ENCODE measurements around the gene OIT3.
"Not testable (repeated sequence)": the region's sequence is repeated elsewhere in the genome, so short reads cannot be mapped to it uniquely, and the experiment has no call there.

The OIT3 gene

GRCh38 chr10:72893136-72893798 lies at the start of gene OIT3:
TSS of gene OIT3 (plus strand) at chr10:72893739. CDS start at chr10:72893799, 60 bp downstream.
- no peak for FAIRE-seq

- FAIRE-seq = no peak
Observed at GRCh38 chr10:72846238-72846637, 47.3 kb upstream of the OIT3 start.

GRCh38 chr10:72847681-72848080 lies 45.9 kb upstream of the OIT3 start:
- FAIRE-seq = no peak

- FAIRE-seq = no peak
Observed at GRCh38 chr10:72850861-72851260, 42.7 kb upstream of the OIT3 start.

- FAIRE-seq = no peak
Observed at GRCh38 chr10:72851509-72851908, 42.0 kb upstream of the OIT3 start.

DNA sequence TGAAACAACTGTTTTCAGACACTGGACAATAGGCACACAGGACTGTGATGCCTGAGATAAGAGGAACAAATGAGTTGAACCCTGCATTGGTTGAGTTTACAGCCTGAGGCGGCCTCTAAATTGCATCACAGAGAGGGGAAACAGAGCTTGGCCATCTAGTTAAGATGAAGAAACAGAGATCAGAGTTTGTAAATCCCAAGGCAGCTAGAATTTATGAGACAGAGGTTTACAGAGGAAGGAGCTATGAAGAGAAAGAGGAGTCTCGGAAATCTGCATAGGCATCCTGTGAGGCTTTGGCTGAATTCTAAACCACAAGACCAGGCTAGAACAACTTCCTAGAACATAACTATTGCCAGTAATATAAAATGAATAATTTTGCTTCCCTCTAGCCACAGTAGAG lies 41.0 kb upstream of the OIT3 start:
- FAIRE-seq = no peak

GRCh38 chr10:72855129-72855528 lies 38.4 kb upstream of the OIT3 start:
- no peak for FAIRE-seq

GRCh38 chr10:72855790-72856189 lies 37.7 kb upstream of the OIT3 start:
- no peak for FAIRE-seq

DNA sequence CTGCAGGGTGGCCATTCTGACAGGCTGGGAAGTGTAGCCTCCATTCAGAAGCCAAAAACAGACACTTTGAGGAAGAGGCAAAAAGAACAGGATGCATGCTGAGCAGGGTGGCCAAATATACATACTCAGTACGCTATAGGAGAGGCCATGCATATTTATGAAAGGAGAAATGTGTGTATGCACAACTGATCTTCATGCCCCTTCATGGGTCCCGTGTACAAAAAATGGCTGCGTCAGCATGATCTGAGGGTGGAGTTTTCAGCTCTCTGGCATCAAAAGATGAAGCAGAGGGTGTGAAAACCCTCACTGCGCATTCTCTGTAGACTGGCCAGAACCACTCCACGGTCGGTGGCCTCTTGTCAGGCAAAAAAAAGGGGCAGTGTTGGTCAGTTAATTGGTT lies 35.5 kb upstream of the OIT3 start:
- FAIRE-seq = no peak

- FAIRE-seq = no peak
Observed at GRCh38 chr10:72862957-72863356, 30.6 kb upstream of the OIT3 start.

DNA sequence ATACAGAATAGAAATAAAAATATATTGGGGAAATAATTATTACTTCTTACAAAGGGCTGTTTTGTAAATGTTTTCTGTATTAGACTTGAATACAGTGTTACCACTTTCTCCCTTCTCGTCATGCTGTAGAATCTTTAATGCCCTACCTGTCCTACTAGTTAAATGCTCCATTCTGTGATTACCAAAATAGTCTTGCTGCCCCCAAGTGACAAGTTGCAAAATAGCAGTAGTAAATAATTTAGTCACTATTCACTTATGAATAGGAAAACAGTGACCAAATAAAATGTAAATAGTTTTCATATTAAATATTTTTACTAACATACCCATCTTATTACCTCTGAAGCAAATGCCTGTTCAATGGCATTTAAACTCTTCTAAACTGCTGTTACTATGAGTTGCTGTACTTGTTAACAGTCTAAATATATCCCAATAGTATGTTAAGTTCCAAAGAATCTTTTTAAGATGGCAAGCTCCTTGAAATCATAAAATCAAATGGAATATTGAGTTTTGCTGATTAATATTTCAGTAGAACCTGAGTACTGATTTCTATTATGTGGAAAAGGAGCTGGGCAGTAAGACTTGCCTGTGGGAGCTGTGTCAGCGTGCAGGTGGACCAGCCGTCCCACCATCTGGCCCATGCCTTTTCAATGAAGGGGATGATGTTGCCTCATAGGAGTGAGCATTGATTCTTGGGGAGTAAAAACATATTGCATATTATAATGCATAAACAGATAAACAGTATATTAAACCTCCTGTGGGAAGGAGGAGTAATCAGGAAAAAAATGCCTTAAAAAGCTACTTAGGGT lies 18.1 kb upstream of the OIT3 start:
- FAIRE-seq = peak; percentile 82

DNA sequence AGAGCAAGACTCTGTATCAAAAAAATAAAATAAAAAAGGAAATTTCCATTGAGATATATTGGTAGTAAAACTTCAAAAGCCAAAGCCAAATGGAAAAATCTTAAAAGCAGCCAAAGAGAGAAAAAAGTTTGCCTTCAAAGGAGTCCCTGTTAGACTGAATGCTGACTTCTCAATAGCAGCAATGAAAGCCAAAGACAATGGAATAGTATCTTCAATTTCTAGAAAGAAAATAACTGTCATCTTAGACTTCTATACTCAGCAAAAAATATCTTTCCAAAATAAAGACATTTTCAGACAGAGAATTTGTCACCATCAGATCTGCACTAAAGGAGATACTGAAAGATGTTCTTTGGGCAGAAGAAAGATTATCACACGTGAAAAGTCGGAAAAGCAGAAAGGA lies 14.3 kb upstream of the OIT3 start:
- FAIRE-seq = no peak

GRCh38 chr10:72881291-72881690 lies 12.2 kb upstream of the OIT3 start:
- no peak for FAIRE-seq

- no peak for FAIRE-seq
Observed at GRCh38 chr10:72883861-72884260, 9.7 kb upstream of the OIT3 start.

- no peak for FAIRE-seq
Observed at GRCh38 chr10:72885953-72886352, 7.6 kb upstream of the OIT3 start.

DNA sequence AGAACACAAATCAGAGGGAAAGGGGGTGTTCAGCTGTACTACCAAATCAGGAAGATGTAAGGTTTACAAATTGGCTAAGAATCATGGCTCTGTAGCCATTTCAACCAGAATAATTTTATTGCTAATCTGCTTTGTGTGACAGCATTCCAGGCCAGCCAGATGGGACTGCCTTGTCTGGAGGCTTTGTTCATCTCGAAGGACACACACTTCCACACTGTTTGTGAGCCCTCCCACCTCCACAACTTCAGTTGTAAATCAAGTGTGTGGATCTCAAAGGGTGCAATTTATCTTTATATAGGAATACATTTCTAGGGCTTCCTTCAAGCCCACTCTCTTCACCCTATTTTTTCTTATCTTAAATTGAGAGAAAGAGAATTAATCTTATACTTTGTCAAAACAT lies 6.9 kb upstream of the OIT3 start:
- FAIRE-seq = no peak

DNA sequence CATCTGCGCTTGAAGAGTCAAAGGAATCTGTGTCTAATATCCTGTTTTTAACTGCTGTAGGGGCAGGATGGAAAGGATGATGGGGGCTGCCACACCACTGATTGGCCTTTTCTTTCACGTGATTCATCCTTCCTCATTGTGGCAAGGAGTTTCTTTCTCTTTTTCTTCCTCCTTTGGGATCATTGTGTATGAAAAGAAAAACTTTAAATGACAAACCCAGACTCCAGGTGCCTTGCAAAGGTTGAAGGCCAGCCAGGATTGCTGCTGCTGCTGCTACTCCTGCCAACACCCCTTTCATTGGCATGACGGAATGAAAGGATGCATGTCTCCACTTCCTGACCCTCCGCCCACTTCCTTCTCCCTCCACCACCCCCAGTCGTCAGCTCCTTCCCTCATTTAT lies 6.5 kb upstream of the OIT3 start:
- FAIRE-seq = no peak

DNA sequence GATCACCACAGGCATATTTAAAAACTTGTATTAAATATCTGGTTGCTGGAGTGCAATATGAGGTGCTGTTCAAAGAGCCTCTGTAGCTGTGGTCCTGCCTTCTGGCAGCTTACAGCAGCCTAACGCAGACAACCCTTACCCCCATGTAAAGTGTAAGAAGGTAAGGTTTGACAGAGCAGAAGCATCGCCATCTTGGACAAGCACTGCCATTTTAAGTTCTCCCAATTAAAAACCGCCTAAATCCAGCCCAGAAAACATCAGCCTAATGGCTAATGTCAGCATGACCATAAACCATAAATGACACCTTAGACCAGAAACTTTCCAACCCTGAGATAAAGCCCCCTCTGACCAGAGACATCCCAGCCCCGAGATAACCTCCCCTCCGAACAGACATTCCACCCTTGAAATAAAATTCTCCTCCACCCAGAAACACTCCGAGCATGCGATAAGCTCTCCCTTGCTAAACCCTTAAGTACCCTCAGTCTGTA lies 5.3 kb upstream of the OIT3 start:
- no peak for FAIRE-seq

GRCh38 chr10:72889391-72889831 lies 4.1 kb upstream of the OIT3 start:
- FAIRE-seq = no peak

GRCh38 chr10:72890086-72890485 lies 3.5 kb upstream of the OIT3 start:
- no peak for FAIRE-seq

GRCh38 chr10:72895236-72895850 lies 1.8 kb downstream of the OIT3 start:
- no peak for FAIRE-seq

GRCh38 chr10:72898616-72899015 lies 5.1 kb downstream of the OIT3 start:
- no peak for FAIRE-seq

GRCh38 chr10:72899545-72899944 lies 6.0 kb downstream of the OIT3 start:
- no peak for FAIRE-seq

- FAIRE-seq = not testable (repeated sequence)
Observed at GRCh38 chr10:72903941-72904446, 10.5 kb downstream of the OIT3 start.
